BJ (cell line): Measurements from ENCODE around the gene KCTD11. TPM values are rescaled to one million over a fixed set of nuclear protein-coding genes. Genes with fewer than 3 reads are reported as not detected.
A peak's percentile ranks its signal among the peaks of the same experiment; 100 is the strongest.

Source experiments
- CTCF ChIA-PET: fragments of 350-600 bp; formaldehyde crosslinking; extraction: SDS; loops from one replicate; lab custom pipeline; 2021; ENCODE audit warnings: antibody characterized with exemption, inconsistent platforms; lab: Yijun Ruan, JAX
- POLR2A ChIA-PET: fragments of 300-600 bp; sonication (Branson Sonifier 250); formaldehyde crosslinking; extraction: SDS; loops from one replicate; lab custom pipeline; 2021; ENCODE audit warnings: antibody characterized with exemption; lab: Charles Lee
- DNase-seq: peaks from one replicate; pipeline ENCODE4 v3.0.0-alpha.2; 2011; ENCODE audit warnings: low read depth
- H3K27me3 ChIP-seq: 2 replicates; pipeline ENCODE4 v1.6.0; 2011; ENCODE audit warnings: low read length; ENCODE audit not compliant: control insufficient read depth, insufficient read depth
- H3K36me3 ChIP-seq: 2 replicates; pipeline ENCODE4 v1.5.1; 2011; ENCODE audit warnings: low read length; ENCODE audit not compliant: control insufficient read depth, insufficient read depth
- H3K4me3 ChIP-seq: 2 replicates; pipeline ENCODE4 v1.5.1; 2011; ENCODE audit warnings: low read depth, mild to moderate bottlenecking, control low read depth, low read length
- polyA plus RNA-seq: library from polyadenylated mRNA; depleted of rRNA; stranded (reverse); fragments of >200 nt; gene quantifications from 2 replicates; pipeline ENCODE4 v1.2.3, GENCODE V29; 2011
- TF ChIP-seq, protein P1 (sequence below): IDR thresholded peaks from 2 replicates; pipeline ENCODE4 v1.5.1; 2011; ENCODE audit warnings: low read depth, mild to moderate bottlenecking, control low read depth, inconsistent platforms, low read length, moderate library complexity; ENCODE audit not compliant: insufficient read depth

The KCTD11 gene
- polyA plus RNA-seq, 1 experiment, result 19.8 TPM

DNA sequence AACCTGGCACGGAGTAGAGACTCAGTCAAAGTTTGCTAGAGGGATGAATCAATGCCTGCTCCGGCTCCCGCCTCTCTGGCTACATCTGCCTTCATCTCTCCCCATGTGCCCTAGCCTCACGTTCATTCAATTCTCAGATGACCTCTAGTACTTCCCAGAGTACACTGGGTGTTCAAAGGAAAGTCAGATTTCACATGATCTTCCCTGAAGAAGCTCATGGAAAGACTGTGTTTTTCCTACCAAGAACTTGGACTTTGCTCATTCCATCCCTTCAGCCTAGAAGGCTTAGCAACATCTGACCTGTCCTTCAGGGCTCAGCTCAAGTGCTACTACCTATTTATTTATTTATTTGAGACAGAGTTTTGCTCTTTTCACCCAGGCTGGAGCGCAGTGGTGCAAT is 17.9 kb downstream of the KCTD11 start:
- POLR2A ChIA-PET, result no interaction called here
- Histone ChIP-seq H3K36me3 (no peaks in the 10 kb centered on the region), H3K27me3 (peaks cover 6% of the 10 kb centered on the region), H3K4me3 (no peak overlapping the region)
- TF ChIP-seq, protein P1, sequence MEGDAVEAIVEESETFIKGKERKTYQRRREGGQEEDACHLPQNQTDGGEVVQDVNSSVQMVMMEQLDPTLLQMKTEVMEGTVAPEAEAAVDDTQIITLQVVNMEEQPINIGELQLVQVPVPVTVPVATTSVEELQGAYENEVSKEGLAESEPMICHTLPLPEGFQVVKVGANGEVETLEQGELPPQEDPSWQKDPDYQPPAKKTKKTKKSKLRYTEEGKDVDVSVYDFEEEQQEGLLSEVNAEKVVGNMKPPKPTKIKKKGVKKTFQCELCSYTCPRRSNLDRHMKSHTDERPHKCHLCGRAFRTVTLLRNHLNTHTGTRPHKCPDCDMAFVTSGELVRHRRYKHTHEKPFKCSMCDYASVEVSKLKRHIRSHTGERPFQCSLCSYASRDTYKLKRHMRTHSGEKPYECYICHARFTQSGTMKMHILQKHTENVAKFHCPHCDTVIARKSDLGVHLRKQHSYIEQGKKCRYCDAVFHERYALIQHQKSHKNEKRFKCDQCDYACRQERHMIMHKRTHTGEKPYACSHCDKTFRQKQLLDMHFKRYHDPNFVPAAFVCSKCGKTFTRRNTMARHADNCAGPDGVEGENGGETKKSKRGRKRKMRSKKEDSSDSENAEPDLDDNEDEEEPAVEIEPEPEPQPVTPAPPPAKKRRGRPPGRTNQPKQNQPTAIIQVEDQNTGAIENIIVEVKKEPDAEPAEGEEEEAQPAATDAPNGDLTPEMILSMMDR, result no peak
- CTCF ChIA-PET, result interaction anchor here (0.9 to 5.0 kb wide), 2 partner anchors 14 to 67 kb away, joined by 3 to 24 read pairs; partner anchors contain the start of gene TMEM95
- DNase-seq, result no peak

DNA sequence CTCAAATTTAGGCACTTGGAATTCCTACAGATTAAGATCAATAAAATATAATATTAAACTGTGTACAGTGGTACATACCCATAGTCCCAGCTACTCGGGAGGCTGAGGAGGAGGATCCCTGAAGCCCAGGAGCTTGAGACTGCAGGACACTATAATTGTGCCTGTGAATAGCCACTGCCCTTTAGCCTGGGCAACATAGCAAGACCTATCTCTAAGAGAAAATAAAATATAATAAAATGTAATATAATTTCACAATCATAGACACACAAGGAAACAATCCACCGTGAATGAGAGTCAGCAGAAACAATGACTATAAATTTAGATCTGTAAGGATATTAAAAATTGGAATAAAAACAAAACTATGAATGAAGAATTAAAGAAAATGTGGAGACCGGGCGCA is 18.9 kb downstream of the KCTD11 start:
- no peak overlapping the region for H3K4me3 ChIP-seq
- peaks cover 6% of the 10 kb centered on the region for H3K27me3 ChIP-seq
- ChIA-PET POLR2A (interaction anchor here (0.5 kb wide), 1 partner anchor 33 kb away, joined by 4 read pairs; the partner anchor contains the start of gene TMEM256), CTCF (interaction anchor here (5.0 kb wide), 1 partner anchor 15 kb away, joined by 24 read pairs; the partner anchor contains the start of gene TMEM95)
- H3K36me3 ChIP-seq, result no peaks in the 10 kb centered on the region
- DNase-seq, result no peak
- TF ChIP-seq, protein P1, result no peak

DNA sequence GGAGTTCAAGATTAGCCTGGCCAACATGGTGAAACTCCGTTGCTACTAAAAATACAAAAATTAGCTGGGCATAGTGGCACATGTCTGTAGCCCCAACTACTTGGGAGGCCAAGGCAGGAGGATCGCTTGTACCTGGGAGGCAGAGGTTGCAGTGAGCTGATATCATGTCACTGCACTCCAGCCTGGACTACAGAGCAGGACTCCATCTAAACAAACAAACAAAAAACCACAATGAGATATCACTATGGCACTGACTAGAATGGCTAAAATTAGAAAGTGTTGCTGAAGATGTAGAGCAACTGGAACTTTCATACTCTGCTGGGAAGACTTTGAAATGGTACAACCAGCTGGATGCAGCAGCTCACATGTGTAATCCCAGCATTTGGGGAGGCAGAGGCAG is 22.4 kb downstream of the KCTD11 start:
- no peak for DNase-seq
- Histone ChIP-seq H3K36me3 (no peaks in the 10 kb centered on the region), H3K4me3 (no peak overlapping the region), H3K27me3 (peaks cover 4% of the 10 kb centered on the region)
- CTCF ChIA-PET, result interaction anchor here (4.7 kb wide), 1 partner anchor 19 kb away, joined by 23 read pairs; the partner anchor contains the start of gene TMEM95
- POLR2A ChIA-PET, result no interaction called here
- TF ChIP-seq, protein P1, result no peak

DNA sequence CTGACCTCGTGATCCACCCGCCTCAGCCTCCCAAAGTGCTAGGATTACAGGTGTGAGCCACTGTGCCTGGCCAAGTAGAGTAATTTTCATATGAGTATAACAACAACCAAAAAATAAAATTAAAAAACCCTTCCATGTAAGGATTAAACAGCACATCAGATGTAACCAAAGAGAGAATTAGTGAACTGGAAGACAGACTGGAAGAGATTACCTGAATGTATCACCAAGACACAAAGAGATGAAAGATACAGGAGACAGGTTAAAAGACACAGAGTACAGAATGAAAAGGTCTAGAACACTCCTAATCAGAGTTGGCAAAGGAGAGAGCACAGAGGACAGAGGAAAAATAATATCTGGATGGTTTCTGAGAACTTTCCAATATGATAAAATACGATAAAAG is 27.2 kb downstream of the KCTD11 start:
- TF ChIP-seq, protein P1, result no peak
- ChIA-PET CTCF (interaction anchor here (2.3 kb wide), 1 partner anchor 23 kb away, joined by 13 read pairs; no protein-coding TSS in a partner anchor), POLR2A (no interaction called here)
- peaks cover 8% of the 10 kb centered on the region for H3K27me3 ChIP-seq
- no peak overlapping the region for H3K4me3 ChIP-seq
- DNase-seq, result no peak
- H3K36me3 ChIP-seq, result no peaks in the 10 kb centered on the region

DNA sequence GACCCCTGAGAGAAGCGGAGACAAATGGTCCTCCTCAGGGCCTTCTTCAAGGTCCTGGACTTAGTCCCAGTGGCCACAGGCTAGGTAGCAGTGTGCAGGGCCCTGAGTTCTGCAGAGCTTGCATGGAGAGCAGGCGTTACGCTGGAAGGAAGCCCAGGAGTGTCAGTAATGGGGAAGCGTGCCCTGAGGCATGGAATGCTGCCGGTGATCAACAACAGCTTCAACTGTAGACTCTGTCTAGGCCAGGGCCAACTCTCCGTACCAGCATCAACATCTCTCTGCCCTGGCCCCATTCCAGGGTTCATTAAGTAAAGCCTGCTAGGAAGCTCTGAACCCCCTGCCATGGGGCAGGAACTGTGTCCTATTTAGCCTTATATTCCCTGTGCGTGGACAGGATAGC is 28.4 kb downstream of the KCTD11 start:
- Histone ChIP-seq H3K36me3 (no peaks in the 10 kb centered on the region), H3K4me3 (peak overlapping the region; percentile 41), H3K27me3 (peaks cover 8% of the 10 kb centered on the region)
- ChIA-PET CTCF (interaction anchor here (0.7 to 2.3 kb wide), 4 partner anchors 24 to 180 kb away, joined by 3 to 13 read pairs (median 3); no protein-coding TSS in a partner anchor), POLR2A (no interaction called here)
- TF ChIP-seq, protein P1, result no peak
- peak; percentile 39 for DNase-seq
